NCI-H2029 (cell line): ENCODE measurements around the gene MRPL39.

ENCODE experiments used
- DNase-seq: peaks from one replicate; lab custom pipeline; 2025; lab: John Stamatoyannopoulos, UW

MRPL39 gene

DNA sequence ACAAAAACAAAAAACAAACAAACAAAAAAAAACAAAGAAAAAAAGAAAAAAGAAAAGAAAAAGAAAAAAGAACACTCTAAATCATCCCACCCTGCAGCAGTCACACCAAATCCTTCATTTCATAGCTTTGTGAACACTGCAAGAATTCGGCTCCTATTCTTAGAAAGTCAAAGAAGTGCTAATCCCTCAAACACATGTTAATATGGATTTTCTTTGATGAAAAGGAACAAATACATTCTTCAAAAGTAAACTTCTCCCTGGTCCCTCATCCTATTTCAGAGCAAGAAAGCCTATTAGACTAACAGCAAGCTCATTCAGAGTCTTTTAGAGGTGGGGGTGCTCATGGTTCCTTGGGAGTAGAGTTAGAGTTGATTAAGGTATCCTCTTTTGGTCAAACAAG is 7.2 kb upstream of the MRPL39 start:
- DNase-seq = no peak

DNA sequence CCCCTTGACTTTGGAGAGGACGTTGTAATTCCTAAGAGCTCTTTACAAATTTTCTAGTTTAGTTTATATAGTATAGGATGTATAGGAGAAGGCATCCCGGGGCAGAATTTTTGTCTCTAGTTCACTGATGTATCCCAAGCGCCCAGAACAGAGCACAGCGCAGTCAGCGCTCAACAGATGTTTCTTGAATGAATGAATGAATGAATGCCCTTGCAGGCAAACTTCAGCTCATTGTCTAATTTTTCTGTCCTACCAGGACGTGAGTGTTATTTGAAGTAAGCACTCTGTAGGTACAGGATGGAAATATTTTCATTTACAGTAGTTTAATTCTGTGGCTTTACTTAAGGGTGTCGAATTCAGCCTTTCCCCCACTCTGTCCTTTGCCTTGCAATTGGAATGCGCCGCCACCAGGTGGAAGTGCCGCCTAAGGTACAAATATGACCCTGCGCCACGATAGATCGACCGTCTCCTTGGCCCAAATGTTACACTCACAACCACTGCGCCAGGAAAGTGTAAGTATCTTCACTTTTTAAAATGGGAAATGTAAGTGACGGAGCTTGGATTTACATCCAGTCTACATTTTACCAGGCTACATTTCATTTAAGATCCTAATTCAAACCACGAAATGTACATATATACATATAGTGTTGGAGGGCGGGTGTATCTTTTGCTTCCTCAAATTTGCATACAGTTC is 910 bp upstream of the MRPL39 start:
- peak; percentile 57 for DNase-seq

DNA sequence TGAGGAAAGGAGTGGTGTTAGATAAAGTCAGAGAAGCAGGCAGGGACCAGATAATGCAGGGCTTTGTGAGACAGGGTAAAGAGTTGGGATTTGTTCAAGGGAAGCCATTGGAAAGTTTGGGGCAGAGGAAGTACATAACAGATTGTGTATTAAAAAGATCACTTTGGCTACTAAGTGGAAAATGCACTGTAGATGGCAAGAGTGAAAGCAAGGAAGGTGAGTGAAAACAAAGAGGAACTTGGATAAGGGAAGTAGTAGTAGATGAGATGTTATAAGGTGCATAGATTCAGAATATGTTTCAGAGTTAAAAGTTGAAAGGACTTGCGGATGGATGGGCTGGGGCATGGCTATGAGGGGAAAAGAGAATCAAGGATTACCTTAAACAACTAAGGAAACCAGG is 17.4 kb downstream of the MRPL39 start:
- no peak for DNase-seq

GRCh38 chr21:25586791-25587190 is 20.5 kb downstream of the MRPL39 start:
- DNase-seq = no peak

- DNase-seq = no peak
Measured at GRCh38 chr21:25586326-25586725, 21.0 kb downstream of the MRPL39 start.

- no peak for DNase-seq
Measured at GRCh38 chr21:25584833-25585676, 22.2 kb downstream of the MRPL39 start.

GRCh38 chr21:25583370-25584130 is 23.7 kb downstream of the MRPL39 start:
- DNase-seq = peak; percentile 43

DNA sequence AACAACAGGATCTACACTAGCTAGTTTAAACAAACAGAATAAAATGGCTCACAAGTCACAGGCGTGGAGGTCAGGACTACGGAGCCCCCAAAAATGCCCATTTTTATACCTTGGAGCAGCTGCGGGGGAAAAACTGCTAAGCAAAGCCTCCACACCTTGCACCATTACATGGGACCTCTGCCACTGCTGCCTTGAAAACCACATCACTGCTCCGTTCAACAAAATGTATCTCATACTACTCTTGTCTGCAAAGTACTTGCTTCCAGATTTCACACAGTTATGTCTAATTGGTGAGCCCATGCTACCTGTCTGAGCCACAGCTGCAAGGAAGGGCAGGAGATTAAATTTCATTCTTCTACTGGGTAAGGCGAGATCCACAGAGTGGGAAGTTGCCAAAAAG is 24.4 kb downstream of the MRPL39 start:
- DNase-seq = peak; percentile 63

- DNase-seq = no peak
Measured at GRCh38 chr21:25582164-25582790, 25.0 kb downstream of the MRPL39 start.

GRCh38 chr21:25581582-25581981 is 25.7 kb downstream of the MRPL39 start:
- DNase-seq = no peak

DNA sequence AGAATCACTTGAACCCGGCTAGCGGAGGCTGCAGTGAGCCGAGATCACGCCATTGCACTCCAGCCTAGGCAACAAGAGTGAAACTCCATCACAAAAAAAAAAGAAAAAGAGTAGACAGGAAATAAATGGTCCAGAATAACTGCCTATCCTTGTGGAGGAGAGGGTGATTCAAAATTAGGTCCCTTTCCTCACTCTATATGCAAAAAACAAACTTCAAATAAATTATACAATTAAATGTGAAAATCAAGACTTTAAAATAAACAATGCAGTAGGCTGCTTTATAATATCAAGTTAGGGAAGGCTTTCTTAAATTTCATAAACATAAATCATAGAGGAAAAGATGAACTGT is 26.4 kb downstream of the MRPL39 start:
- no peak for DNase-seq

GRCh38 chr21:25579226-25580013 is 27.9 kb downstream of the MRPL39 start:
- DNase-seq = no peak

GRCh38 chr21:25578056-25578961 is 29.0 kb downstream of the MRPL39 start:
- DNase-seq = no peak

DNA sequence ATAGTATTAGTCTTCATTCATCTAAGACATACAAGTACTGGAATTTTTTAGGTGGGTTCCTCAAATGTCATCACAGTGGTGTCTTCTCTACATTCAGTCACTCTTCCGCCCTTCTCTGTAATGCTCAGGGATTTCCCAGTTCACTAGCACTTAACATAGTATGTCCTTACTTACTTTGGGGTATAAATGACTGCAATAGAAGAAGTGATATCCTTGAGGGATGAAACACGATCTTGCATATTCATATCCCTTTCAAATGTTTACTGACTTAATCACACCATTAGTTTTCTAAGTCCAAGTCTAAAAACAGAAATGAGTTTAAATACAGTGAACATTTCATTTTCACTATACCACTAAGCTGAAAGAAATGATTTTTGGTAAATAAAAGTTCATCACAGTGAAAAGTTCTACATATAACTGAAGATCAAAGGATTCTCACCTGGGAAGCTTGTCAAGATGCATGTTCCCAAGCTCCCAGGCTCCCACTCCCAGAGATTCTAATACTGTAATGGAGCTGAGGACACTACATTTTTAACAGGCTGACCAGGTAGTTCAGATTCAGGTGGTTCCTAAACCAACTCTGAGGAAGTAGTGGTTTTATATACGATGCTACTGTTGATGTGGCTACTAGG is 29.7 kb downstream of the MRPL39 start:
- no peak for DNase-seq

DNA sequence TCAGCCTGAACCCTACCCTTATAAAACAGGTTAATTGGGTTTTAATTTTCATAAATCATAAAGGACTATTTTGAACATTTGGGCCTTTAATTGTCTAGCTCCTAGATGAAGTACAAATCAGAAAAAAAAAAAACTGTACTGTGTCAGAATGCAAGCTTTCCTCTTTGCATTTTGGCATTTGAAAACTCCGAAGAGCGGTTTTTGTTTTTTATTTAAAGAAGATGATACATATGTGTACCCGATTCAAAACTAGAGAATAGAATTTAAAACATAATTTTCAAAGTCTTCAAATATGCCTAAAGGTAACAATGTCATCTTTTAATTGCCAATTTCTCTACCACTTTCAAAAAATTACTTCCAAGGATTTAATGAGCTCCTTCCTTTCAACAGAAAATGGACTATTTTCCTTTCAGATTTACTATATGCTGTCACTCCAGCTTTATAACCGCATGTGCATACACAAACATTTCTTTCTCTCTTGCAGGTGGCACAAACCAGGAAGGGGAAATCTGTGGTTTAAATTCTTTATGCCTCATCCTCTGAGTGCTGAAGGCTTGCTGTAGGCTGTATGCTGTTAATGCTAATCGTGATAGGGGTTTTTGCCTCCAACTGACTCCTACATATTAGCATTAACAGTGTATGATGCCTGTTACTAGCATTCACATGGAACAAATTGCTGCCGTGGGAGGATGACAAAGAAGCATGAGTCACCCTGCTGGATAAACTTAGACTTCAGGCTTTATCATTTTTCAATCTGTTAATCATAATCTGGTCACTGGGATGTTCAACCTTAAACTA is 33.7 kb downstream of the MRPL39 start:
- DNase-seq = no peak

DNA sequence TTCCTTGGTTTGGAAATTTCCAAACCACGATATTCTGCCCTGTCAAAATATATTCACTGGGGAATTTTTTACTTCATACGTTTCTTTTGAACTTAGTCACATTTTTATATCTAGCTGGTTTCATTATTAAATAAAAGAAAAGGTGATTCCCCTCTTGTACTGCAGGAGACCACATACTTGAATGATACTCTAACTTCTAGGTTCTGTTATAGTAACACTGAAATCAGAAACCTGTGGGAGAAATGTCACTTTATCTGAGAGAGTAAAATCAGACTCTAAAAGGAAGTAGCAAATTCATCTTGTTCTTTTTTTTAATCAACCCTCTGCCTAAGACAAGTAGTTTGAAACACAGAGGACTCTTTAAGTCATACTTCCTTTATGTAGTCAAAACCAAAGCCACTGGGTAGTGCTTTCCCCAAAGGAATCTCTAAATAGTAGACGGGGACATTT is 34.4 kb downstream of the MRPL39 start:
- no peak for DNase-seq

- DNase-seq = no peak
Measured at GRCh38 chr21:25571726-25572121, 35.6 kb downstream of the MRPL39 start.

DNA sequence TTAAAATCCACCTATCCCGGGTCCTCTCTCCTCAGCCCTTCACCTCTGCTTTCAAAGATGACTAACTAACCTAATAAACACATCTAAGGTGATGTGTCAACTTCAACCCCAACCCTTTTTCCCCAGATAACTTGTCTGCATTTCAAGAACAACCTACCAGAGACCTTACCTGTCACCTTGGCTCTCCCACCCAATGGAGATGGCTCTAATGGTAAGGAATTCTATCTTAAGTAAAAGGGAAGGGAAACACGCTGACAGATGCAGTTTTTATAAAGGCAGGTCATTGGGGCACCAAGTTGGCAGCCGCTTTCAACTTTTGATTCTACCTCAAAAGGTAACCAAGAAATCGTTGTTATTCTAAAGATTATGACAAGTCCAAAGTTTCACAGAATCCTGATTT is 37.6 kb downstream of the MRPL39 start:
- DNase-seq = no peak

- DNase-seq = no peak
Measured at GRCh38 chr21:25569084-25569483, 38.2 kb downstream of the MRPL39 start.
